GM19438 (cell line): ENCODE data around the gene WFS1.

Experiments used
- ATAC-seq: cut with Tn5 transposase; IDR thresholded peaks from one replicate; pipeline ENCODE4 v1.9.1; 2021; ENCODE audit warnings: low read depth; ENCODE audit not compliant: unreplicated experiment

The WFS1 gene

GRCh38 chr4:6335040-6335590 lies 65.5 kb downstream of the WFS1 start:
- no peak for ATAC-seq

GRCh38 chr4:6336166-6336565 lies 66.5 kb downstream of the WFS1 start:
- no peak for ATAC-seq

GRCh38 chr4:6337331-6337935 lies 67.8 kb downstream of the WFS1 start:
- ATAC-seq, result no peak

- ATAC-seq, result no peak
Observed at GRCh38 chr4:6338175-6338950, 68.7 kb downstream of the WFS1 start.

GRCh38 chr4:6338951-6339817 lies 69.5 kb downstream of the WFS1 start:
- no peak for ATAC-seq

- no peak for ATAC-seq
Observed at GRCh38 chr4:6339818-6340445, 70.3 kb downstream of the WFS1 start.

- ATAC-seq, result no peak
Observed at GRCh38 chr4:6340446-6341015, 70.9 kb downstream of the WFS1 start.

- ATAC-seq, result no peak
Observed at GRCh38 chr4:6341696-6342095, 72.0 kb downstream of the WFS1 start.

GRCh38 chr4:6342530-6343293 lies 73.1 kb downstream of the WFS1 start:
- no peak for ATAC-seq

- ATAC-seq, result no peak
Observed at GRCh38 chr4:6343939-6344408, 74.3 kb downstream of the WFS1 start.

- ATAC-seq, result no peak
Observed at GRCh38 chr4:6345096-6345830, 75.6 kb downstream of the WFS1 start.

GRCh38 chr4:6345866-6346265 lies 76.2 kb downstream of the WFS1 start:
- ATAC-seq, result no peak

- ATAC-seq, result no peak
Observed at GRCh38 chr4:6346373-6347110, 76.9 kb downstream of the WFS1 start.

GRCh38 chr4:6347511-6348045 lies 77.9 kb downstream of the WFS1 start:
- ATAC-seq, result no peak

- ATAC-seq, result no peak
Observed at GRCh38 chr4:6348408-6348807, 78.8 kb downstream of the WFS1 start.

- ATAC-seq, result no peak
Observed at GRCh38 chr4:6349896-6350603, 80.4 kb downstream of the WFS1 start.

- ATAC-seq, result no peak
Observed at GRCh38 chr4:6350646-6351045, 81.0 kb downstream of the WFS1 start.
